GM23248 (cell line): ENCODE results near the gene TNKS1BP1. TPM values are rescaled to one million over a fixed set of nuclear protein-coding genes. Genes with fewer than 3 reads are reported as not detected.

ENCODE experiments used
- DNase-seq: peaks from one replicate; pipeline ENCODE4 v3.0.0-alpha.2; 2015
- H2AFZ ChIP-seq: fragments of 200-600 bp; sonication (generic); 2 replicates; pipeline ENCODE4 v1.6.1; 2016; ENCODE audit warnings: antibody characterized with exemption
- H3F3A ChIP-seq: fragments of 200-600 bp; sonication (generic); 2 replicates; pipeline ENCODE4 v1.6.1; 2016; ENCODE audit warnings: mild to moderate bottlenecking, antibody characterized with exemption, mixed run types; ENCODE audit not compliant: insufficient read depth
- H3K27ac ChIP-seq: fragments of 200-600 bp; sonication (generic); 2 replicates; pipeline ENCODE4 v1.5.1; 2016; ENCODE audit warnings: mild to moderate bottlenecking
- H3K27me3 ChIP-seq: fragments of 200-600 bp; sonication (generic); replicated peaks from 2 replicates; pipeline ENCODE4 v1.6.1; 2016; ENCODE audit warnings: mild to moderate bottlenecking; ENCODE audit not compliant: insufficient read depth
- H3K36me3 ChIP-seq: fragments of 200-600 bp; sonication (generic); 2 replicates; pipeline ENCODE4 v1.6.1; 2016; ENCODE audit warnings: low read depth, mild to moderate bottlenecking
- H3K4me1 ChIP-seq: fragments of 200-600 bp; sonication (generic); 2 replicates; pipeline ENCODE4 v1.6.1; 2016; ENCODE audit warnings: mild to moderate bottlenecking; ENCODE audit not compliant: insufficient read depth
- H3K4me2 ChIP-seq: fragments of 200-600 bp; sonication (generic); one replicate; pipeline ENCODE4 v1.6.1; 2016; ENCODE audit warnings: mild to moderate bottlenecking; ENCODE audit not compliant: unreplicated experiment
- H3K4me3 ChIP-seq: fragments of 200-600 bp; sonication (generic); 2 replicates; pipeline ENCODE4 v1.5.1; 2016; ENCODE audit warnings: mild to moderate bottlenecking
- H3K79me2 ChIP-seq: fragments of 200-600 bp; sonication (generic); 2 replicates; pipeline ENCODE4 v1.6.1; 2016; ENCODE audit warnings: mild to moderate bottlenecking; ENCODE audit not compliant: insufficient read depth
- H3K9ac ChIP-seq: fragments of 200-600 bp; sonication (generic); 2 replicates; pipeline ENCODE4 v1.6.1; 2016; ENCODE audit warnings: mild to moderate bottlenecking
- H3K9me2 ChIP-seq: fragments of 200-600 bp; sonication (generic); 2 replicates; pipeline ENCODE4 v1.6.1; 2016; ENCODE audit warnings: mixed run types, mild to moderate bottlenecking, moderate library complexity; ENCODE audit not compliant: insufficient read depth
- H3K9me3 ChIP-seq: fragments of 200-600 bp; sonication (generic); one replicate; pipeline ENCODE4 v1.6.1; 2017; ENCODE audit warnings: low read depth
- H4K20me1 ChIP-seq: fragments of 200-600 bp; sonication (generic); 2 replicates; pipeline ENCODE4 v1.6.0; 2016; ENCODE audit not compliant: insufficient read depth
- EZH2 ChIP-seq: fragments of 200-600 bp; sonication (generic); IDR thresholded peaks from 2 replicates; pipeline ENCODE4 v1.6.1; 2018; ENCODE audit warnings: antibody characterized with exemption, mild to moderate bottlenecking; ENCODE audit not compliant: insufficient read depth, poor library complexity, severe bottlenecking
- EZH2phosphoT487 ChIP-seq: fragments of 200-600 bp; sonication (generic); IDR thresholded peaks from 2 replicates; pipeline ENCODE4 v1.6.1; 2018; ENCODE audit warnings: antibody characterized with exemption, moderate library complexity, mild to moderate bottlenecking, low read depth; ENCODE audit not compliant: insufficient read depth
- WGBS, 2 experiments: methylation state at CpG; one replicate each; pipeline ENCODE4 v1.1.6; 2015 to 2017; ENCODE audit warnings: low lambda C conversion rate in 2 of 2, low coverage in 1 of 2; ENCODE audit errors: missing lambda C conversion rate in 2 of 2; 5-methylcytosine and 5-hydroxymethylcytosine counted together
- in situ Hi-C: fragments of 300-500 bp; cut with MboI; formaldehyde crosslinking; loops from 2 replicates; pipeline ENCODE4 v1.15.0; 2020
- polyA plus RNA-seq: library from polyadenylated mRNA; unstranded; fragments of >200 nt; fragmentation: Nextera tagmentation; extraction: Ambion mirVana; gene quantifications from 2 replicates; pipeline ENCODE4 v1.2.1, GENCODE V29; 2016
- total RNA-seq: library from RNA; depleted of rRNA; stranded (reverse); fragments of >200 nt; shearing (Covaris generic); gene quantifications from 2 replicates; pipeline ENCODE4 v1.2.3, GENCODE V29; 2014

The TNKS1BP1 gene
- total and polyA plus RNA-seq, 2 experiments from 2014 or later = 88.2 to 89.7 TPM

DNA sequence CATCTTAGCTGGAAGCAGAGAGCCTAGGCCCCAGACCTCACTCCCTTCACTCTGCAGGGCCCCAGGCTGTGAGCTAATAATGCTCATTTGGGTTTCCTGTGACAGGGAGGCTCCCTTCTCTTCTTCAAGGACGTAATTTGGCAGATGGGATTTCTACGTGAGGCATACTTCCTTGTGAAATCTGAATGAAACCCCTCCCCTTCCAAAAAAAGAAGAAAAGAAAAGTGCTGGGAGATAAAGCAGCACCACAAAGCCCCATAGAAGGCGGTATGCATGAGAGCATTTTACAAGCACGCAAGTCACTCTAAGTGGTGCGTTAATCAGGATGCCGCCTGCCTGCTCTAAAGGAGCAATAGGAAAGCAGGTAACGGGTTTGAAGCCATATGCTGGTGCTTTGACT, 19.1 kb upstream of the TNKS1BP1 start:
- no peaks in the 10 kb centered on the region for H3K79me2 ChIP-seq
- no peaks in the 10 kb centered on the region for H3K36me3 ChIP-seq
- no peak overlapping the region for H3K4me2 ChIP-seq
- H2AFZ ChIP-seq = no peak overlapping the region
- in situ Hi-C loops = no loop called here
- no peak overlapping the region for H3K4me3 ChIP-seq
- H3K9me2 ChIP-seq = no peaks in the 10 kb centered on the region
- no peaks in the 10 kb centered on the region for H3K27me3 ChIP-seq
- H4K20me1 ChIP-seq = no peaks in the 10 kb centered on the region
- no peaks in the 10 kb centered on the region for H3K9me3 ChIP-seq
- DNase-seq = no peak
- H3K9ac ChIP-seq = no peak overlapping the region
- H3F3A ChIP-seq = no peaks in the 10 kb centered on the region
- no peak overlapping the region for H3K27ac ChIP-seq
- no peaks in the 10 kb centered on the region for H3K4me1 ChIP-seq
- no peak for TF ChIP-seq EZH2phosphoT487
- no peak for TF ChIP-seq EZH2
- 69 to 76% methylated on average over 7 of the region's 7 CpGs for WGBS, 2 experiments

DNA sequence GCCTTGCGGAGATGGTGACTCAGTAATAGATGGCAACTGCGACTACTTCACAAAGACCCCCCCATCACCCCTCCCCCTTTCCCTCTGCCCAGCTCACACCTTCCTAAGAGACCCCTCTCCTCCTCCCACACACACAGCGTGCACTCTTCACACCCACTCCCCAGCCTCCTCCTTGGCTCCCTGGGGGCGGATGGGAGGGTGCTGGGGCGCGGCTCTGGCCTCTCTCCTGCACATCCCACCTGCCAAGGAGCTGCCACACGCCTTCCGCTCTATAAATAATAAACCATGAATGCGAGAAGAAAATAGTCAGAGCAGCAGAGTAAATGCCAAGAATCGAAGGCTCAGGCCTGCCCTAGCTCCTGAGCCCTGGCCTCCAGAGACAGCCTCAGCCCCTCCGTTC, 17.9 kb upstream of the TNKS1BP1 start:
- Histone ChIP-seq H2AFZ (no peak overlapping the region), H3K9me2 (no peaks in the 10 kb centered on the region), H3F3A (no peaks in the 10 kb centered on the region), H4K20me1 (no peaks in the 10 kb centered on the region), H3K27me3 (no peaks in the 10 kb centered on the region), H3K27ac (no peak overlapping the region), H3K4me3 (no peak overlapping the region), H3K9me3 (no peaks in the 10 kb centered on the region), H3K4me2 (no peak overlapping the region), H3K4me1 (no peaks in the 10 kb centered on the region), H3K9ac (no peak overlapping the region), H3K79me2 (no peaks in the 10 kb centered on the region), H3K36me3 (no peaks in the 10 kb centered on the region)
- no peak for DNase-seq
- in situ Hi-C loops = no loop called here
- TF ChIP-seq EZH2phosphoT487 (no peak), EZH2 (no peak)
- 84 to 85% methylated on average over 11 of the region's 11 CpGs for WGBS, 2 experiments

DNA sequence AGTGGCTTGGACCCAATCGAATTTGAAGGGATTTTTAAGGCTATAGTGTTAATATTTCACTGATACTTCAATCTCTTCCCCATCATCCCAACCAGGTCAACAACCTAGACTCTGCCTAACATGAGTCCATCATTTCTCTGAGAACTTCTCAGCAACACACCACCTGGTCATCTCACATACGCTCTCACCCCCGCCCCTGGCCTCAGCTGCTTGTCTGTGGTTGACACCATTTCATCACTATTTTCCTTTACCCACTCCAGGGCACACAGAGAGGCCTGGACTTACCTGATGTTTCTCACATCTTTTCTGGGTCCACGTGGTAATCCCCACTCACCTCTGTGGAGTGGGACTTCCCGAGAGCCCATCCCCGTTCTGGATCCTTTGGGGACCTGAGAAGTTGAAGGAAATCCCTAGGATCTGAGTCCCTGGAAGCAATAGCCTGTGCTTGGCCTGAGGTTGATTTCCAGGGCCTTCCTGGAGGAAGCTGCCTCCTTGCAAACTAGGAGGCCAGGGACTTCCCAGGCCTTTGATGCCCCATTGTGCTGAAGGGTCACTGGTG, 16.6 kb upstream of the TNKS1BP1 start:
- no peaks in the 10 kb centered on the region for H3K36me3 ChIP-seq
- H3K4me2 ChIP-seq = no peak overlapping the region
- H2AFZ ChIP-seq = no peak overlapping the region
- no peaks in the 10 kb centered on the region for H3K27me3 ChIP-seq
- TF ChIP-seq EZH2phosphoT487 (no peak), EZH2 (no peak)
- no peaks in the 10 kb centered on the region for H4K20me1 ChIP-seq
- peaks cover 6% of the 10 kb centered on the region for H3K79me2 ChIP-seq
- WGBS, 2 experiments = 72 to 77% methylated on average over 6 of the region's 6 CpGs
- no peak for DNase-seq
- no peak overlapping the region for H3K9ac ChIP-seq
- H3K4me3 ChIP-seq = no peak overlapping the region
- no peaks in the 10 kb centered on the region for H3K9me2 ChIP-seq
- in situ Hi-C loops = no loop called here
- H3K4me1 ChIP-seq = peaks cover 3% of the 10 kb centered on the region; the same call in 1 of the 2 replicates
- H3F3A ChIP-seq = no peaks in the 10 kb centered on the region
- no peak overlapping the region for H3K27ac ChIP-seq
- no peaks in the 10 kb centered on the region for H3K9me3 ChIP-seq

DNA sequence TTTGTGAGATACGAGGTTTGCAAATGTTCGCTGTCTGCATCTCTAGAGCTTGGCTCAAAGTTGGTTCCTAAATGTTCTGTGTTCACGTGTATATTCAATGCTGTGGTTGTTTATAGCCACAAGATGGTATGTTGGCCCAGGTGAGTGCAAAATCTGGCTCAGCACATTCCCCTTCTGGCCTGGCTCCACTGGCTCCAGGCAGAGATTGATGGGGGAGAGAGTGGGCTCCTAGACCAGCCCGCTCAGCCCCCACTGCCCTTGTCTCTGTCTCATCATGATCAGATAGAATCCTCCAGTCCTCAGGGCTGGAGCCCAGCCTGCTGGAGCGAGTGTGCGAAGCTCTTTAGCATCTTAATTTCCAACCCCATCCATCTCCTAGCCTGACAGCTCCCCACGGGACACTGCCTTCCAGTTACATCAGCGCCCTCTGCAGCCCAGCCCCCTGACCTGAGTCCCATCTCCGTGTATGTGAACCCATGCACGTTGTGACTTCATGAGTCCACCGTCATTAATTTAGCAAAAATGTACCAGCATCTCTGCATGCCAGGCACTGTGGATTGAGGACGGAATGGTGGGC, 15.4 kb upstream of the TNKS1BP1 start:
- 29 to 31% methylated on average over 12 of the region's 12 CpGs for WGBS, 2 experiments
- DNase-seq = peak; percentile 35
- in situ Hi-C loops = no loop called here
- H3F3A ChIP-seq = no peaks in the 10 kb centered on the region
- H3K9me3 ChIP-seq = no peaks in the 10 kb centered on the region
- H3K36me3 ChIP-seq = no peaks in the 10 kb centered on the region
- no peak overlapping the region for H3K27ac ChIP-seq
- H3K4me2 ChIP-seq = no peak overlapping the region
- no peaks in the 10 kb centered on the region for H3K9me2 ChIP-seq
- H3K4me3 ChIP-seq = no peak overlapping the region
- peaks cover 5% of the 10 kb centered on the region; the same call in 1 of the 2 replicates for H3K4me1 ChIP-seq
- TF ChIP-seq EZH2phosphoT487 = no peak
- no peak for TF ChIP-seq EZH2
- H4K20me1 ChIP-seq = no peaks in the 10 kb centered on the region
- no peak overlapping the region for H2AFZ ChIP-seq
- no peak overlapping the region for H3K9ac ChIP-seq
- H3K79me2 ChIP-seq = peaks cover 15% of the 10 kb centered on the region
- no peaks in the 10 kb centered on the region for H3K27me3 ChIP-seq
